Eye (tissue), 1 donor: ENCODE measurements around the gene SKIC2.

ENCODE experiments used
- DNase-seq: peaks from one replicate; pipeline ENCODE4 v3.0.0-alpha.2; 2015

Gene SKIC2

DNA sequence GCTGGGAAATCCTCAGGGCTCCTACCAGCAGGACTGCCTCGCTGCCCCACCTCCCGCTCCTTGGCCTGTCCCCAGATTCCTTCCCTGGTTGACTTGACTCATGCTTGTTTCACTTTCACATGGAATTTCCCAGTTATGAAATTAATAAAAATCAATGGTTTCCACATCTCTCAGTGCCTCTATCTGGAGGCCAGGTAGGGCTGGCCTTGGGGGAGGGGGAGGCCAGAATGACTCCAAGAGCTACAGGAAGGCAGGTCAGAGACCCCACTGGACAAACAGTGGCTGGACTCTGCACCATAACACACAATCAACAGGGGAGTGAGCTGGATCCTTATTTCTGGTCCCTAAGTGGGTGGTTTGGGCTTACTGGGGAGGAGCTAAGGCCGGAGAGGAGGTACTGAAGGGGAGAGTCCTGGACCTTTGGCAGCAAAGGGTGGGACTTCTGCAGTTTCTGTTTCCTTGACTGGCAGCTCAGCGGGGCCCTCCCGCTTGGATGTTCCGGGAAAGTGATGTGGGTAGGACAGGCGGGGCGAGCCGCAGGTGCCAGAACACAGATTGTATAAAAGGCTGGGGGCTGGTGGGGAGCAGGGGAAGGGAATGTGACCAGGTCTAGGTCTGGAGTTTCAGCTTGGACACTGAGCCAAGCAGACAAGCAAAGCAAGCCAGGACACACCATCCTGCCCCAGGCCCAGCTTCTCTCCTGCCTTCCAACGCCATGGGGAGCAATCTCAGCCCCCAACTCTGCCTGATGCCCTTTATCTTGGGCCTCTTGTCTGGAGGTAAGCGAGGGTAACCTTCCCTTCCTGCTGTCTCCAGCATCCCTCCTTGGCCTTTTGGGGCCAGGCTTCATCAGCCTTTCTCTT, 13.2 kb upstream of the SKIC2 start, which contains the start of gene CFB:
CFB (plus strand) TSS at position 589 of the 863 bp plus-strand sequence; CDS start at position 716, 127 bp downstream.
- peak; percentile 19 for DNase-seq

DNA sequence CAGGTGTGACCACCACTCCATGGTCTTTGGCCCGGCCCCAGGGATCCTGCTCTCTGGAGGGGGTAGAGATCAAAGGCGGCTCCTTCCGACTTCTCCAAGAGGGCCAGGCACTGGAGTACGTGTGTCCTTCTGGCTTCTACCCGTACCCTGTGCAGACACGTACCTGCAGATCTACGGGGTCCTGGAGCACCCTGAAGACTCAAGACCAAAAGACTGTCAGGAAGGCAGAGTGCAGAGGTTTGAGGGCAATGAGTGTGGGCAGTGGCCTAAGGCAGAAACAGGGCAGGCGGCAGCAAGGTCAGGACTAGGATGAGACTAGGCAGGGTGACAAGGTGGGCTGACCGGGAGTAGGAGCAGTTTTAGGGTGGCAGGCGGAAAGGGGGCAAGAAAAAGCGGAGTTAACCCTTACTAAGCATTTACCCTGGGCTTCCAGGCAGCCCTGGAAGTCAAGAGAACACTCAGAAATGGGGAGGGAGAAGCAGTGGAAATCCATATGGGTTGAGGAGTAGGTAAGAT, 12.5 kb upstream of the SKIC2 start:
- no peak for DNase-seq

DNA sequence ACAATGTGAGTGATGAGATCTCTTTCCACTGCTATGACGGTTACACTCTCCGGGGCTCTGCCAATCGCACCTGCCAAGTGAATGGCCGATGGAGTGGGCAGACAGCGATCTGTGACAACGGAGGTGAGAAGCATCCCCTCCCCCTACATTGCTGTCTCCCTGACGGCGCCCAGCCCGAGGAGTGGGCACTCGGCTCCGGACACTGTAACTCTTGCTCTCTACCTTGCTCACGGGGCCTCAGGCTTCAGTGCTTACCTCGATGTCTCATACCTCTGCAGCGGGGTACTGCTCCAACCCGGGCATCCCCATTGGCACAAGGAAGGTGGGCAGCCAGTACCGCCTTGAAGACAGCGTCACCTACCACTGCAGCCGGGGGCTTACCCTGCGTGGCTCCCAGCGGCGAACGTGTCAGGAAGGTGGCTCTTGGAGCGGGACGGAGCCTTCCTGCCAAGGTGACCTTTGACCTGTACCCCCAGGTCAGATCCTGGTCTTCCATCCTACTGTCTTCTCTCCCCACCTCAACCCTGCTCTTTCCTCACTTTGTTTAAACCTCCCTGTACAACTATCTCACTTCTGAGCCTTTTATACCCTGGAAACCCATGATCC, 11.8 kb upstream of the SKIC2 start:
- no peak for DNase-seq

DNA sequence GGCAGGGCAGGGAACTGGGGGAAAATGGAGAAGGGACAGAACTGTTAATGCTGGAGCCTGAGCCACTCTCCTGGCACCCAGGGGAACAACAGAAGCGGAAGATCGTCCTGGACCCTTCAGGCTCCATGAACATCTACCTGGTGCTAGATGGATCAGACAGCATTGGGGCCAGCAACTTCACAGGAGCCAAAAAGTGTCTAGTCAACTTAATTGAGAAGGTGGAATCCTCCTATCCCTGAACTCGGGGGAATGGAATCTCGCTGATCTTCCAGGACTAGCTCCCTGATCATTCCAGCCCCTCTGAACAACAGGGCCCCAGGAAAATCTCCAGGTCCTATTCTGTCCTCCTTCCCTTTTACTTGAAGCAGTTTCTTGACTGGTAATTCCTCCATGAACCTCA, 11.1 kb upstream of the SKIC2 start:
- DNase-seq = no peak

DNA sequence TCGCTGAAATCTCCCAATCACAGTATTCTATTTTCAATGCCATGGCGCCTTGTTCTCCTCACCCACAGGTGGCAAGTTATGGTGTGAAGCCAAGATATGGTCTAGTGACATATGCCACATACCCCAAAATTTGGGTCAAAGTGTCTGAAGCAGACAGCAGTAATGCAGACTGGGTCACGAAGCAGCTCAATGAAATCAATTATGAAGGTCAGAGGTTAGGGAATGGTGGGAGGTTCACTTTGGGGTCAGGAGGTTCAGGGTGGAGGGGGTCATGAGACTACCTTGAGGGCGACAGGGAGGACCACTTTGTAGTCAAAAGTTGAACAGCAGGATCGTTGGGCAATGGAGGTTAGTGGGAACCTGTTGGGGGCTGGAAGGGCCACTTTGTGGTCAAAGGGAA, 10.7 kb upstream of the SKIC2 start:
- no peak for DNase-seq

DNA sequence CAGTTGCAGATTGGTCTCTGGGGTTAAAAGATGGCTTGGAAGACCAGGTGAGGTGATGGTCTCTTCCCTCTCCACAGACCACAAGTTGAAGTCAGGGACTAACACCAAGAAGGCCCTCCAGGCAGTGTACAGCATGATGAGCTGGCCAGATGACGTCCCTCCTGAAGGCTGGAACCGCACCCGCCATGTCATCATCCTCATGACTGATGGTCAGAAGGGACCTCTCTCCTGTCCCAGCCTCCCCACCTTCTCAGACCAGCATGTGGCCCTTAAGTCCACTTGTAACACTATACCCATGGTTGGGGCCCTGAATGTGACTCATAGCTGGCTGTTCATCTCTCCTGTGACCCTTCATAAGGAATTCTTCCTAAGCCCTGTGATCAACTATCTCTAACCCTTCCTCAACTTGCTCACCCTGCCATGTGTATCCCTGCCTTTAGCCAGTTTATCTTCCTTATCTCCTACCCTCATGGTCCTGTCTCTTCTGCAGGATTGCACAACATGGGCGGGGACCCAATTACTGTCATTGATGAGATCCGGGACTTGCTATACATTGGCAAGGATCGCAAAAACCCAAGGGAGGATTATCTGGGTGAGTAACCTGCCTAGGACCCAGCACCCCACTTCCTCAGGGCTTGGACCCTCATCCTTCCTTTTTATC, 10.1 kb upstream of the SKIC2 start:
- no peak for DNase-seq

DNA sequence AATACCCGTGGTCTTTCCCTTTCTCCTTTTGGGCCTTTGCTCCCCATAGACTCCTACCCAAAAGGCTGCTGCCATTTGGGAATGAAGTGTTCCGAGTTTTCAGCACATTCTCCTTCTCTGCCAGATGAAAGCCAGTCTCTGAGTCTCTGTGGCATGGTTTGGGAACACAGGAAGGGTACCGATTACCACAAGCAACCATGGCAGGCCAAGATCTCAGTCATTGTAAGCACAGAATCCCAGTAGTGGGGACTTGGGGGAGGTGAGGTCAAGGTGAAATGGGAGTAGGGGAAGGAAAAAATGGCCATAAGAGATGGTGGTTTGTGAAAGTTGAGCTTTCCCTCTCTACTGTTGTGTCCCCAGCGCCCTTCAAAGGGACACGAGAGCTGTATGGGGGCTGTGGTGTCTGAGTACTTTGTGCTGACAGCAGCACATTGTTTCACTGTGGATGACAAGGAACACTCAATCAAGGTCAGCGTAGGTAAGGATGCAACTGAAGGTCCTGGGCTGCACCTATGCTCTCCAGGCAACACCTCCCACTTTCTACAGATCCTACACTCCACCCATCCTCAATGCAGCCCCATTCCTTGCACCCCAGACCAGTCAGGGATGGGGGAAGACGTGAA, 8.9 kb upstream of the SKIC2 start:
- DNase-seq = no peak

DNA sequence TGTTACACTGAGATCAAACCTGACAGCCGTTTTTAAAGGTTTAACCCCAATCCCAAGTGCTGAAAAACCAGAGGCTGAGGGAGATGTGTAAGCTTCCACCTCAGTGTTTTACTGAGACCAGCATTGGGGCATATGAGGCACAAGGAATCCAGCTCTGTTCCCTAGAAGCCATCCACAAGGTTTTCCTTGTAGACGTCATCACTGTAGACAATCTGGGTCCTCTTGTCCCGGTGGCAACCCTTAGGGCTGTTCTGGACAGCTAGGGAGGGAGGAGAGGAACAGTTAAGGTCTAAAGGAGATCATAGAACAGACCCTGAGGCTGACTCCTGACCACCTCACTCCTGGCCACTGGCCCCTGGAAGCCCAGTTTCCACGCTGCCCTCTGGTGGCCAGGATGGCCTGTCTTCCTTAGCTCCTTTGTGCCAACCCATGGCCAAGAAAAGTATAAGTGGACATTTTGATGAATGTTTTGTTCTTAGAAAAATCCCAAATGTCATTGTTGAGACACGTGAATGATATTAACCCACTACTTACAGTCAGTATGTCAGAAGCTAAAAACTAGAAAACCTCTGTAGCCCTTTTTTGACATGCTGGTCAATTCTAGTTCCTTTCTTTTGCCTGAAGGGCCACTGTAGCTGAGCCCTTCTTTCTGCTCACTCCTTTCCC, 6.7 kb upstream of the SKIC2 start:
- DNase-seq = peak; percentile 79

DNA sequence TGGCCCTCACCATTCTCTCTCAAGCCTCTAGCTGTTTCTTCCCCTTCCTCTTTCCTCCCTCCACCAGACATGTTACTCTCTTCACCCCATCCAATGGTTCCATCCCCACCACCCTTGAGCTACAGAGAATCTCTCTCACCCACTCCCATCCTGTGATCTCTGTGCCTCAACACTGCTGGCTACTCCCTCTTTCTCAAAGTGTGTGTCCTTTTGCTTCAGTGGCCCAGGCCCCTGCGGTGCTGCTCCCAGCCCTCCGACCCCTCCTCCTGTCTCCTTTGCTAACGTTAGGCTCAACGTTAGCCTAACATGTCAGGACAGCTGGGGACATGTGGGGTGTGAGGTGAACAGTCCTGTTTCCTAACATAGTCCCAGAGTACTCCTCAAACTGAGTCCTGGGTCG, 6.1 kb upstream of the SKIC2 start:
- no peak for DNase-seq

DNA sequence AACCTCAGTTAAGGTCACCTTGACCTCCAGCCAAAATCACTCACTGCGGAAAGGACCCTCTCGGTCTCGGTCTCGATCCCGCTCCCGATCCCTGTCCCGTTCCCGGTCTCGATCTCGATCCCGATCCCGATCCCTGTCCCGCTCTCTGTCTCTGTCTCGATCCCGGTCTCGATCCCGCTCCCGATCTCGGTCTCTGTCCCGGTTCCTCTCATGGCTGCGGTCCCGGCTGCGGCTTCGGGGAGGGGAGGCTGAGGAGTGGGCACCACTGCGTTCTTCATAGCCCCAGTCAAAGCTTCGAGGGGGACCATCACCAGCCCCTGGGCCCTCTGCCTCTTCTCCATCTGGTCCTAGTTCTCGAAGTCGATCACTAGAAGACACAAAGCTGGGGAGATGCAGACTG, 4.5 kb upstream of the SKIC2 start:
- DNase-seq = no peak

DNA sequence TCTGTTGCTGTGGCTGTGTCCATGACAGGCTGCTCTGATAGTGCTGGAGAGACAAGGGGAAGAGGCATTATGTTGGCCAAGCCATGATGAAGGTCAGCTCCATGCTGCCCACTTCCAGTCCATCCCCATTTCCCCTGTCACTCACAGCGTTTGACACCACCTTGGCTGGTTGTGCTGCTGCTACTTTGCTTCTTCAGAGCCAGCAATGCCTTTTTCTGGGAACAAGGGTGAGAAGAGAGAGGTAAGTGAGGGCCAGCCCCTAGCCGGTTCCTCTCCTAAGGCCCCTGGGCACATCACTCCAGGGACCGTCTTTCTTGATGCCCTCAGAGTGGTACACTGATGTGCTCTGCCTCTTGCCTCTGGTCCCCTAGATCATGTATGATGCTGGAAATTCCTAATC, 2.2 kb upstream of the SKIC2 start:
- no peak for DNase-seq

DNA sequence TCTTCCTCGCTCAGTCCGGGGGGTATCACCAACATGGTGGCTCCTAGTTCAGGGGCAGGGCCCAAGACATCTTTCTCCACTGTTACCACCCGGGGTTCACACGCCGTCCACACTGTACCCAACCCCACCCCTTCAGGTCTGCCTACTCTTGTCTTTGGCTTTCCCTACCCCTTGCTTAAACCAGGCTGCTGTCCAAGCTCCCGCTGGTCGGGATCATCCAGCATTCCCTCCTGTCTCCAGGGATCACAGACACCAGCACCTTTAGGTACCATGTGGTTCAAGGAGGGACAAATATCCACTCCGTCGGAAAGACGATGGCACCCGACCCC, 599 bp upstream of the SKIC2 start:
- DNase-seq = no peak

DNA sequence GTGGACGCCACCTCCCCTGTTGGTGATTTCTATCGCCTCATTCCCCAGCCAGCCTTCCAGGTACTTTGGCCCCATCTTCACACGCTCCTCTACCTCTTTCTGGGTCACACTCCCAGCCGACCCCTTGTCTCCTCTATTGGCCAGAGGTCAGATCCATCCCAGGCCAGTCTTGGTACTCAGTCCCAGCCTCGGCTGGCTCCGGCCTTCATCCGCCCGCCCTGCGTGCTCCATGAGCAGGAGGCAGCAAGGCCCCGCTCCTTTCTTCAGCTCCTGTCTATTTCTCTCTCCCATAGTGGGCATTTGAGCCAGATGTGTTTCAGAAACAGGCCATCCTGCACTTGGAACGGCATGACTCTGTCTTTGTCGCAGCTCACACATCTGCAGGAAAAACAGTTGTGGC, 2.6 kb downstream of the SKIC2 start:
- DNase-seq = no peak

DNA sequence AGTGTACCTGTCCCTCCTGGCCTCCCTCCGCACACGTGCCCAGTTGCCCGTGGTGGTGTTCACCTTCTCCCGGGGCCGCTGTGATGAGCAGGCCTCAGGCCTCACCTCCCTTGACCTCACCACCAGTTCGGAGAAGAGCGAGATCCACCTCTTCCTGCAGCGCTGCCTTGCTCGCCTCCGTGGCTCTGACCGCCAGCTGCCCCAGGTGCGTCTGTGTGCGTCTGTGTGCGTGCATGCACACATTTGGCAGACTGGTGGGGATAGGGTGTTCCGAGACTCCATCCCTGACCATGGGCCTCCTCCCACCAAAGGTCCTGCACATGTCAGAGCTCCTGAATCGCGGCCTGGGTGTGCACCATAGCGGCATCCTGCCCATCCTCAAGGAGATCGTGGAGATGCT, 4.9 kb downstream of the SKIC2 start:
- no peak for DNase-seq

DNA sequence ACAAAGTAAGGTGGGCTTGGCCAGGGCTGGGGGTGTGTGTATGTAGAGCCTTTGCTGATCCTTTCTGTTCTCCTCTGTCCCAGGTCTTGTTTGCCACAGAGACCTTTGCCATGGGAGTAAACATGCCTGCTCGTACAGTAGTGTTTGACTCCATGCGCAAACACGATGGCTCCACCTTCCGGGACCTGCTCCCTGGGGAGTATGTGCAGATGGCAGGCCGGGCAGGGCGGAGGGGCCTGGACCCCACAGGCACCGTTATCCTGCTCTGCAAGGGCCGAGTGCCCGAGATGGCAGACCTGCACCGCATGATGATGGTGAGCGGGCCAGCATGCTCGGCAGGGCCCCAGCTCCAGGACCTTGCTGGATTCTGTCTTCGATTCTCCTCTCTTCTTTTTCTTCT, 6.7 kb downstream of the SKIC2 start:
- DNase-seq = no peak

DNA sequence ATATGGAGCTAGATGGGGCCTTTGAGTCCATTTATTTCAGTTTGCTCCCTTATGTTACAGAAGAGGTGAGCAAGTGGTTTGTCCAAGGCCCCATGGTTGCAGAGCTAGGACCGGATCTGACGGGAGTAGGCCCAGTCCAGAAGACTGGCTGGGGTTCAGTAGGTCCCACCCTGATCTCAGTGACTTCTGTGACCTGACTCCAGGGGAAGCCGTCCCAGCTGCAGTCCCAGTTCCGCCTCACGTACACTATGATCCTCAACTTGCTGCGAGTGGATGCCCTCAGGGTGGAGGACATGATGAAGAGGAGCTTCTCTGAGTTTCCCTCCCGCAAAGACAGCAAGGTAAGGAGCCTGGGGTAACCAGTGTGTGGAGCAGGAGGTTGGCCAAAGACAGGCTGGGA, 7.5 kb downstream of the SKIC2 start:
- DNase-seq = no peak

DNA sequence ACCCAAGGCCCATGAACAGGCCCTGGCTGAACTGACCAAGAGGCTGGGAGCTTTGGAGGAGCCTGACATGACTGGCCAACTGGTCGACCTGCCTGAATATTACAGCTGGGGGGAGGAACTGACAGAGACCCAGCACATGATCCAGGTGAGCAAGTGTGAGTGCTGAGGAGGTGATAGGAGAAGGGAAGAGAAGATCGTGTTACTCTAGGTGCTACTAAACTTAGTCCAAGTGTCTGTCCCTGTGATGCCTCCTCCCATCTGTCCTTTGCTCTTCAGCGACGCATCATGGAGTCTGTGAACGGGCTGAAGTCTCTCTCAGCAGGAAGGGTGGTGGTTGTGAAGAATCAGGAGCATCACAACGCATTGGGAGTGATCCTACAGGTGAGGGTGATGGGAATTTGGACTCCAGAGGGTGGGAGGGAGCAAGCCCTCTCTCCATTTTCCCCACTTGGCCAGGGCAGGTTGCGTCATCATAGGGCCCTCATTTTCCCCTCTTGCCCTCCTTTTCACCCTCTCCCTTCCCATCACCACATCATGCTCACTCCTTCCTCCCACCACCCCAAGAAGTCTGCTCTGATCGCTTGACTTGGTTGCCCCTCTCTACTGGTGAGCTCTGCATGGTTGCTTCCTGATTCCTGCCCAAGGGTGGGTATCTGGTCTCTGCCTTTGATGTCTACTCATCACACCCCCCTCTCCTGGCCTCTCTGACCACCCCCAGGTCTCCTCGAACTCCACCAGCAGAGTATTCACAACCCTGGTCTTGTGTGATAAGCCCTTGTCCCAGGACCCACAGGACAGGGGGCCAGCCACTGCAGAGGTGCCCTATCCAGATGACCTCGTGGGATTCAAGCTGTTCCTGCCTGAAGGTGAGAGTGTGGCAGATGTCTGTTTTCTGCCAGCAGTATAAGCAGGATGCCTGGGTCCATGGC, 8.3 kb downstream of the SKIC2 start:
- DNase-seq = no peak

DNA sequence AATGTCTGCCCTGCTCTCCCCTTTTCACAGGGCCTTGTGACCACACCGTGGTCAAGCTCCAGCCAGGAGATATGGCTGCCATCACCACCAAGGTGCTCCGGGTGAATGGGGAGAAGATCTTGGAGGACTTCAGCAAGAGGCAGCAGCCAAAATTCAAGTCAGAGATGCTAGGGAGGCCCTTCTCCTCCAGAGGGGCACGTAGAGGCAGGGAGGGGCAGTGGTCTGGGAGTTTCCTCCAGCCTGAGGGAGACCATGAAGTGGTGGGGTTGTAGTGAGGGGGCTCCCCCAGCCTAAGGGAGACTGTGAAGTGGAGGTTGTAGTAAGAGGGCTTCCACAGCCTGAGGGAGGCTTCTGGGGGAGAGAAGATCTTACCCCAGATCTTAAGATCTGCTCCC, 8.9 kb downstream of the SKIC2 start:
- DNase-seq = no peak

DNA sequence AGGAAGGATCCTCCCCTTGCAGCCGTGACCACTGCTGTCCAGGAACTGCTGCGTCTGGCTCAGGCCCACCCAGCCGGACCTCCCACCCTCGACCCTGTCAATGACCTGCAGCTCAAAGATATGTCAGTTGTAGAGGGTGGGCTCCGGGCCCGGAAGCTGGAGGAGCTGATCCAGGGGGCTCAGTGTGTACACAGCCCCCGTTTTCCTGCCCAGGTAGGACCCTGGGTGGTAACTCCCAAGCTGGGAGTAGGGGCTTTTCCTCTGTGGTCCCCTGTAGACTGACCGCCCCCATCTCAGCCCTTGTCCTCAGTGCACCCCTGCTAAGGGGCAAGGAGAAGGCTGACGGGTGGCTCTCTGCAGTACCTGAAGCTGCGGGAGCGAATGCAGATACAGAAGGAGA, 9.4 kb downstream of the SKIC2 start:
- no peak for DNase-seq

DNA sequence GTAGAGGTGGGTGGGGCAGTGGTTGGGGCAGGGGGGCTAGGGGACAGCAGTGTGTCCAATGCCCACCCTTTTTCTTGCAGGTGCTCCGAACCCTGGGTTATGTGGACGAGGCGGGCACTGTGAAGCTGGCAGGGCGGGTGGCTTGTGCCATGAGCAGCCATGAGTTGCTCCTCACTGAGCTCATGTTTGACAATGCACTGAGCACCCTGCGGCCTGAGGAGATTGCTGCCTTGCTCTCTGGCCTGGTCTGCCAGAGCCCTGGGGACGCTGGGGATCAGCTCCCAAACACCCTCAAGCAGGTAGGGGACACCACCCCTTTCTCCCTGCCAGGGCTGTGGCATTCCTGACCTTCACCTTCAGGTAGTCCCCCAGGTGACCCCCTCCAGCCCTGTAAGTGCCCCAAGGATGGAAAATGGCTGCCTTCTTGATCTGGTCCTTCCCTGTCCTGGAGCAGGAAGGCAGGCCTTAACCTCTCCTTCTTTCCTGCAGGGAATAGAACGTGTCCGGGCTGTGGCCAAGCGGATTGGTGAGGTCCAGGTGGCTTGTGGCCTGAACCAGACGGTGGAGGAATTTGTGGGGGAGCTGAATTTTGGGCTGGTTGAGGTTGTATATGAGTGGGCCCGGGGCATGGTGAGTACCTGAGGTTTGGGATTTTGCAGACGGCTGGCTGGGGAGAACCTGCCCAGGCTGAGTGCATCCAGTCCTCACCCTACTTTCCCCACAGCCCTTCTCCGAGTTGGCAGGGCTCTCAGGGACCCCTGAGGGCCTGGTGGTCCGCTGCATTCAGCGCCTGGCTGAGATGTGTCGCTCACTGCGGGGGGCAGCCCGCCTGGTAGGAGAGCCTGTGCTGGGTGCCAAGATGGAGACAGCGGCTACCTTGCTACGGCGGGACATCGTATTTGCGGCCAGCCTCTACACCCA, 10.1 kb downstream of the SKIC2 start:
- no peak for DNase-seq
